H7 (cell line): ENCODE measurements around the gene DCC. TPM values are rescaled to one million over a fixed set of nuclear protein-coding genes. Genes with fewer than 3 reads are reported as not detected.

Experiments used
- DNase-seq: peaks from one replicate; pipeline ENCODE4 v3.0.0; 2012
- H3K27me3 ChIP-seq: 2 replicates; pipeline ENCODE4 v1.6.0; 2011; ENCODE audit warnings: mild to moderate bottlenecking, low read length; ENCODE audit not compliant: control insufficient read depth, insufficient read depth
- H3K36me3 ChIP-seq: replicated peaks from 2 replicates; pipeline ENCODE4 v1.5.1; 2011; ENCODE audit warnings: low read length; ENCODE audit not compliant: control insufficient read depth, insufficient read depth
- H3K4me3 ChIP-seq: 2 replicates; pipeline ENCODE4 v1.5.1; 2011; ENCODE audit warnings: low read depth, mild to moderate bottlenecking, control low read depth, low read length, moderate library complexity; ENCODE audit not compliant: insufficient read depth
- total RNA-seq: library from RNA; depleted of rRNA; stranded (reverse); fragments of >200 nt; shearing (Covaris generic); gene quantifications from 2 replicates; pipeline ENCODE4 v1.2.3, GENCODE V29; 2014

DCC gene
- total RNA-seq, 1 experiment from 2014 or later: 1.3 TPM

DNA sequence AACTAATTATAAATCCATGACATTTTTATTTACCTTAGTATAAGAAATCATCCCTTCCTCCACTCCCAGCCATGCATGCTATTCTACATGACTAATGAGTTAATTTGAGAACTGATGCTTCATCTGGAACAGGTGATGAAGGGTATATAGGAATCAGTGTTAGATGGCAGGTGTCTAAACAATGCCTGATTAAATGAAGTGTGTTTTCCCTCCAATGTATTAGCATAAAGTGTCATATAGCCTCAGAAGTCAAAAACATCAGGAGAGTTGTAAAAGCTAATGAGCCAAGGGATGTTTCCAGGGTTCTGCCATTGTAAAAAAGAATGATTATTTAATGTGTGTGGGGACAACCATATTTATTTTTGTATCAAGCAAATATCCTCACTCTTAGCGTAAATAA is 913.8 kb downstream of the DCC start:
- Histone ChIP-seq H3K27me3 (no peaks in the 10 kb centered on the region), H3K36me3 (no peaks in the 10 kb centered on the region), H3K4me3 (no peak overlapping the region)
- DNase-seq: no peak

DNA sequence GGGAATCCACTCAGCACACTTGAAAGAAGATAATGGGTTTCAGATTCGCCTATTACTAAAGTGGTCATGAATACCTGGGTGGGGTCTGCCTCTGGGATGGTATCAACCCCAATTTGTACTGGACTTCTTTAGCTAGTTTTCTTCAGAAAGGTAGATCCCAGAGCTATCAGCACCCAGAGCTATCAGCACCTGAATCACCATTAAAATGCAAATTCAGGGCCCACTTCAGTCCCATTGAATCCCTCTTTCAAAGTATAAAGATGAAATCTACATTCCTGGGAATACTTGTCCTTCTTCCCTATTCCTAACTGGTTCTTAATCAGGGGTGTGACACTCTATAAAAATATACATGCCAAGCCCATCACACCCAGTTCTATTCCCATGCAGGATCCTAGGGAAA is 914.3 kb downstream of the DCC start:
- Histone ChIP-seq H3K27me3 (no peaks in the 10 kb centered on the region), H3K4me3 (no peak overlapping the region), H3K36me3 (no peaks in the 10 kb centered on the region)
- DNase-seq: peak; percentile 1

DNA sequence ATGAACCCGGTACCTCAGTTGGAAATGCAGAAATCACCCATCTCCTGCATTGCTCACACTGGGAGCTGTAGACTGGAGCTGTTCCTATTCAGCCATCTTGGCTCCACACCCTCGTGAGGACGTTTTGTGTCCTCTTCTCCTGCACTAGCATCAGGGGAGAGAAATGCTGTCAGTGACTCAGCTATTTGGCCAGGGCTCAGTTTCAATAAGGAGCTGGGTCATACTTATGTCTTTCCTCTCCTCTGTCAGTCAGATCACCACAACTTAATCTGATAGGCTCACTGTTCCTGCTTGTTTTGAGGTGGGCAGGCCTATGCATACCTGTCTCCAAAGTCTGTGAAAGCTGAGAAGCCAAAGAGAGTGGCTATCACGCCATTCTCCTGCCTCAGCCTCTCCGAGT is 921.2 kb downstream of the DCC start:
- no peaks in the 10 kb centered on the region for H3K36me3 ChIP-seq
- H3K4me3 ChIP-seq: no peak overlapping the region
- DNase-seq: no peak
- no peaks in the 10 kb centered on the region for H3K27me3 ChIP-seq

DNA sequence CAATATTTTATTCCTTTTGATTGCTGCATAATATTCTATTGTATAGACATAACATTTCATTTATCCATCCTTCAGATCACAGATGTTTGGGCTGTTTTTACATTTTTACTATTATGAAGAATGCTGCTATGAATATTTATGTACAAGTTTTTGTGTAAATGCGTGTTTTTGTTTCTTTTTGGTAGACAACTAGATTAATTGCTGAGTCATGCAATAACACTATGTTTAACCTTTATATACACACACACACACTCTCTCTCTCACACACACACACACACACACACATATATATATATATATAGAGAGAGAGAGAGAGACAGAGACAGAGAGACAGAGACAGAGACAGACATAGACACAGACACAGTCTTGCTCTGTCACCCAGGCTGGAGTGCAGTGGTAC is 926.9 kb downstream of the DCC start:
- Histone ChIP-seq H3K27me3 (no peaks in the 10 kb centered on the region), H3K36me3 (no peaks in the 10 kb centered on the region), H3K4me3 (no peak overlapping the region)
- DNase-seq: no peak

DNA sequence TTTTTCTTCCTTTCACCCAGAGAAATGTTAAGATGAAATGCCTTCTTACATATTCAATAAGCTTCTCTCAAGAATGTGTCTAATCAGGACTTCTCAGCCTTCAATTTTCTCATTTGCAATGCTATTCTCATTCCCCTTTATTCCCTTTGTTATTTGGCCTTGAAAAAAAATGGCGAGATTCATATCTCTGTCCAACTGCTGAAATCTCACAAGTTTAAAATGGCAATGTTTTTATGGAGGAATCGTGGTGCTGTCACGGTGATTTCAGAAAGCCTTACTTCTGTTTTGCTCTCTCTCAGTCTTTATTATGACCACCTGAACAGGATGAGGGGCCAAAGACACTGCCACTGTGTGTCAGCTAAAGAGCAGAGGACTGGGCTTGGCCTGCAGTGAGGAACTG is 928.5 kb downstream of the DCC start:
- no peaks in the 10 kb centered on the region for H3K36me3 ChIP-seq
- H3K27me3 ChIP-seq: no peaks in the 10 kb centered on the region
- no peak for DNase-seq
- H3K4me3 ChIP-seq: no peak overlapping the region

DNA sequence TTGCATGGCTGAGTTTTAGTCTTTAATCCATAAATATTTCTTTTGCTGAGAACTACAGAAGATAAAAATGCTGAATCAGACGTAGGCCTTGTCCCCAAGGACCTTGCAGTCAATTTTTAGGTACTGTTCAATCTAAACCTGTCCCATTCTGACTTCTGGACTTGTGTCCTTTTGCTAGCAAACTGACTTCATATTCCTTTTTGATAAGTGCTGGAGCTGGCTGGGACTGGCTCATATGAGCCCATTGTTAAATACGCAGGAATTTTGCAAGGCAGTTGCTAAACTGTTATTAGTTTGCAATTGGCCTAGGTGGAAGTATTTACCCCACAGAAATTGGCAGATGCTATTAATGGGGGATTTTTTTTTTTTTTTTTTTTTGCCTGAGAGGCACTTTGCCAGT is 941.4 kb downstream of the DCC start:
- H3K27me3 ChIP-seq: no peaks in the 10 kb centered on the region
- DNase-seq: no peak
- H3K4me3 ChIP-seq: no peak overlapping the region
- H3K36me3 ChIP-seq: no peaks in the 10 kb centered on the region

DNA sequence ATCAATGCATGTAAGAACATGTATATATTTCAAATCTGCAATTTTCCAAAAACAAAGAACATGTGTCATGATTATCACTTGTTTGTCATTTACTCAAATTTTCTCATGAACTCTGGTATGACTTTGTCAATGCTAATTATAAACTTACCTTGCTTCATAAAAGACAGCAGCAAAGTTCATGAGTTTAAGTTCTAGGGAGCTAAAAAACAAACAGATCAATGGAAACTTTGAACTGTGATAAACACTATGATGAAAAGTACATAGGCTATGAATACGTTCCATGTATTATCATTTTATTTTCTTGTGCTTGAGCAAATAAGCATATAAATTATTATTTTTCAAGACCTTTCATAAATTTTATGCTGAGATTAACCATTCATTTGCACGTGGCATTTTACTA is 943.7 kb downstream of the DCC start:
- no peak overlapping the region for H3K4me3 ChIP-seq
- no peaks in the 10 kb centered on the region for H3K27me3 ChIP-seq
- H3K36me3 ChIP-seq: no peaks in the 10 kb centered on the region
- DNase-seq: no peak

DNA sequence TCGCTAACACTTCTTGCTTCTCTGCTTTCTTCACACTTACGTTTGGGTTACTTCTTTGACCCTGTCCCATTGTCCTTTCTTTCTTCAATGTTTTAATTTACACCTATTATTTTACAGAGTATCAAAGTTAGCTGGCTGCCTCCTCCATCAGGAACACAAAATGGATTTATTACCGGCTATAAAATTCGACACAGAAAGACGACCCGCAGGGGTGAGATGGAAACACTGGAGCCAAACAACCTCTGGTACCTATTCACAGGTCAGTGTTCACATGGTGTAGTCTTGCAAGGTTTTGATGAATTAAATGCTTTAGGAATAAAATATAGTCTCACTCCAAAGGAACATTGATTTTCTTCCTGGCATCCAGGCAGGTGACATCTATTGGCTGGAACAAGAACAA is 965.5 kb downstream of the DCC start:
- no peak for DNase-seq
- Histone ChIP-seq H3K4me3 (no peak overlapping the region), H3K27me3 (no peaks in the 10 kb centered on the region), H3K36me3 (no peaks in the 10 kb centered on the region)

DNA sequence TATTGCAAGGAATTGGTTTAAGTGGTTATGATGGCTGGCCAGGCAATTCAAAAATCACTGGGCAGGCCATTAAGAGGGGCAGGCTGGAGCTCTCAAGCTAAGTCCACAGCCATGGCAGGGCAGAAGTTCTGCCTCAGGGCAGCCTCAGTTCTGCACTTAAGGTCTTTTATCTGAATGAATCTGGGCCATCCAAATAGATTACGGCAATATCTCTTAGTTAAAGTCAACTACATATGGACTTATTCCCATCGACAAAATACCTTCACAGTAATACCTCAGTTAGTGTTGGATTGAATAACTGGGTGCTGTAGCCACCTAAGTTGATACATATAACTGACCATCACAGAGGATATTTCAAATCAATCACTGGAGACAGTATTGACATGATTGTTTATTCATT is 979.6 kb downstream of the DCC start:
- Histone ChIP-seq H3K27me3 (no peaks in the 10 kb centered on the region), H3K36me3 (no peaks in the 10 kb centered on the region), H3K4me3 (no peak overlapping the region)
- DNase-seq: no peak

DNA sequence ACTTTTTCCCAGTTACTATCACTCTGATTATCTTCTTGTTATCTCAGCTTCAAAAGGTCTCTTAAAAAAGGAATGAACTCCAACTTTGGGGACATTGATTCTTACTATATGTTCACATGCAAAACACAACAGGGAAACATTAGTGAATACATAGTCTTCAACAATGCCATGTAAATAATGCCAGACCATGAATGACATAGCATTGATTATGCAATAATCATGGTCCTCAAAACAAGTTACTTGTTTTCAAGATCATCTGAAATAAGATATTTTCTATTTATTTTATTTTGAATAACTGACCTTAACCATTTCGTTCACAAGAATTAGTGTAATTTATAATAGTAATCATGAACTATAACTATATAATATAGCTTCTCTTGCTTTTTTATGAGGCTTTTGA is 982.2 kb downstream of the DCC start:
- Histone ChIP-seq H3K27me3 (no peaks in the 10 kb centered on the region), H3K4me3 (no peak overlapping the region), H3K36me3 (no peaks in the 10 kb centered on the region)
- DNase-seq: no peak

DNA sequence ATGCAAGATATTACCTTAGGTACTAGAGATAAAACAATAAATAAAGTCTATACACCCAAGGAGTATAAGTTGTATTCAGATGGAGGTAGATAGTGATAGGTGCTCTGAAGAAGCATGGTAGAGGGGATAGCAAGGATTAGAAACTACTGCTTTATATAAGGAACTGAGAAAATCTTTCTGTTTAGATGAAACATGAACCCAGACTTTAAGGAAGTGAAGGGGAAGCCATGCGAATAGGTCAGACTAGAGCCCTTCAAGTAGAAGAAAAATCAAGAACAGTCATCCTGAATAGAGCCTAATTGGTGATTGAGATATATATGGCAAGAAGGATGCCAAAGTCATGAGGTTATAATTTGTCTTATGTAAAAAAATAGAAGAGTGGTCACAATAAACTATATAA is 984.4 kb downstream of the DCC start:
- no peaks in the 10 kb centered on the region for H3K27me3 ChIP-seq
- H3K36me3 ChIP-seq: no peaks in the 10 kb centered on the region
- DNase-seq: no peak
- H3K4me3 ChIP-seq: no peak overlapping the region

DNA sequence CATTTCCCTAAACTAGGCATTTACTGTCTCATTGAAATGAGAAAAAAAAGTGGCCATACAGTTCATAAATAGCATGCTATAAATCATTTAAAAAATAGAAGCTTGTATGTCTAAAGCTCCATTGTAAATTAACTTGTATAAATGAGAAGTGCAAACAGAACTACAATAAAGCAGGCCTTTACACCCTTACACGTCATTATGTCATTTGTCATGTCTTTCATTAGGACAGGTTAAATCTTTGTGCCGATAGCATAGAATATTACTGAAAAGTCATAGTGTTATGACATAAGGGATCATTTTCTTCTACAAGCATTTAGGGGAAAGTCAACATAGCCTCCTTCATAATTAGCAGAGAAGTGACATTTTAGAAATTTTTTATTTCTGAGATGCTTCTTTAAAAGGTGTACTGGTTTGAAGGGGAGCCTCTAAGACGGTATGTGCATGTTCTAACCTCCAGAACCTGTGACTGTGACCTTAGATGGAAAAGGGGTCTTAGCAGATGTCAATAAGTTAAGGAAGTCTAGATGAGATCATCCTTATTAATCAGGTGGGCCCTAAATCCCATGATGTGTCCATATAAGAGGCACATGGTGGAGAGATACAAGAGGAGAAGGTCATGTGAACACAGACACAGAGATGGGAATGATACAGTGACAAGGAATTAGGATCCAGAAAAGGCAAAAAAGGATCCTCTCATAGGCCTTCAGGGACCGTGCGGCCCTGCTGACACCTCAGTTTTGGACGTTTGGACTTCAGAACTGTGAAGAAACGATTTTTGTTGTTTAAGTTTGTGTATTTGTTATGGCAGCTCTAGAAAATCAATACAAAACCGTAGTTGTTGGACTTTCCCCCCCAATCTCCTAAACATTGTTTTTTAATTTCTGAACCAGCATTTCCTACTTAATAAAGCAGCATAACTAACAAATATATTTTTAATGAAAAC is 1020.8 kb downstream of the DCC start:
- DNase-seq: no peak
- H3K27me3 ChIP-seq: no peaks in the 10 kb centered on the region

DNA sequence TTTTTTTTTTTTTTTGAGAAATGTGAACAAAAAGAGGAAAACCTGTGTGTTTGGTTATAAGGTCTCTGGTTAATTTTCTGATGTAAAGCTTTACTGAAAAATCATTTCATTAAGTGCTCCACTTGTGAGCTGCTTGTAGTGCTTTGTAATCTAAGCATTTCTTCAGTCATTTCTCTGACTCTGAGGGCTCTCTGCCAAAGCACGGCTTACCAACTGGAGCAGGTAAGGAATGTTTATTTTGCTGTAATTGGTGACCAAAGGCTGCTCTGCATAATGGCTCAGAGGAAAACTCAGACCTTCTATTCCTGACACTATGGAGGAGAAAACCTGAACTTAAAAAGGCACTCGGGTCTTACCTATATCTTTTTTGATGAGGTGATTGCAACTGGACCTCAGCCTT is 1035.6 kb downstream of the DCC start:
- DNase-seq: no peak
- Histone ChIP-seq H3K36me3 (no peaks in the 10 kb centered on the region), H3K27me3 (no peaks in the 10 kb centered on the region), H3K4me3 (no peak overlapping the region)

More for the DNA sequence above, 1020.8 kb downstream of the DCC start:
- Histone ChIP-seq H3K4me3 (no peak overlapping the region), H3K36me3 (no peaks in the 10 kb centered on the region)

DNA sequence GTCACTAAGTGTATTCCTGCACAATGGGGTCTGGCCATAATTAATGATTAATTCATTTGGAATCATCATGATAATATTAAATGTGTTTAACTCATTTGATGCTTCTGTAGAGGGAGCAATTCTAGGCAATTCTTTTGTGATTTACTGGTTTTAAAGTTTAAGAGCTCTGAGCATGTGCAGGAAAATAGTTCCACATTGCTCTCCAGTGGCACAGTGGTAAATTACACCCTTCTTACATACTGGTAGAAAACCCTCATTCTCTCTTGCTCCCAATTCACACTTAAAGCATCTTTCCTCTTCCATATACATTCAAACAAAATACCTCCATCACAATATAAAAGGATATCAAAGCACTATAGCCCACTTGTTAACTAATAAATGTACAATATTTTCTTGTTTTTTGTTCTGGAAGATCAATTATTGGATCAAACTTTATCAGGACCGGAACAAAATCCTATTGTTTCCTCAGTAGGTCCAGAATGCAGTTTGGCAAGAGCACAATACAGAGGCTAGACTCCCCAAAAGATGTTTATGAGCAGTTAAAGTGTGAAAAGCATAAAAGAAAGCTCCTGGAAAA is 1040.2 kb downstream of the DCC start:
- H3K36me3 ChIP-seq: no peaks in the 10 kb centered on the region
- DNase-seq: peak; percentile 5
- no peak overlapping the region for H3K4me3 ChIP-seq
- no peaks in the 10 kb centered on the region for H3K27me3 ChIP-seq

DNA sequence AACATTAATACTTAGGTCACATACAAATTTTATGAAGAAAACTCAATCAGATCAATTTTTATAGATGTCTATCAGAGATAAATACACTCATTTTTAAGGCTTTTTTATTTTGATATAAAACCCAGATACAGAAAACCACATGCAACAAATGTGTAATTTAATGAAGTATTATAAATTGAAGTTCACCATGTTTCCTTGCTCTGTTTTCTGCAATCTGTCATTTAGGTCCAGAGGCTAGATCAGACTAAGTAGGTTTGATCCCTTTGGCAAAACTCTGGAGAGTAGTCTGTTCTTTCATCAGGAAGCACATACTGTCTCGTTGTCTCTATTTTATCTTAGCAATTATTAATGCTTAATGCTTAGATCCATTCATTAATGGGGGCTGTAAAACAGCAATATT is 1042.9 kb downstream of the DCC start:
- no peaks in the 10 kb centered on the region for H3K27me3 ChIP-seq
- H3K36me3 ChIP-seq: no peaks in the 10 kb centered on the region
- DNase-seq: no peak
- H3K4me3 ChIP-seq: no peak overlapping the region
